ENCODE data around the gene BFSP2.
"Not testable (repeated sequence)": the region's sequence is repeated elsewhere in the genome, so short reads cannot be mapped to it uniquely, and the experiment has no call there.

The BFSP2 gene

GRCh38 chr3:133460809-133461208 is 61.0 kb downstream of the BFSP2 start:
- DNase-seq = no peak

GRCh38 chr3:133461291-133461690 is 61.4 kb downstream of the BFSP2 start:
- DNase-seq = no peak

GRCh38 chr3:133463347-133463860 is 63.5 kb downstream of the BFSP2 start:
- DNase-seq = no peak

GRCh38 chr3:133464573-133464972 is 64.7 kb downstream of the BFSP2 start:
- DNase-seq = peak; percentile 54

GRCh38 chr3:133466531-133467386 is 66.9 kb downstream of the BFSP2 start:
- no peak for DNase-seq

GRCh38 chr3:133467780-133468179 is 67.9 kb downstream of the BFSP2 start:
- DNase-seq = no peak

- DNase-seq = no peak
Observed at GRCh38 chr3:133468251-133468721, 68.4 kb downstream of the BFSP2 start.

GRCh38 chr3:133469140-133469731 is 69.4 kb downstream of the BFSP2 start:
- no peak for DNase-seq

GRCh38 chr3:133472242-133472641 is 72.4 kb downstream of the BFSP2 start:
- DNase-seq = no peak

- DNase-seq = no peak
Observed at GRCh38 chr3:133472889-133473288, 73.0 kb downstream of the BFSP2 start.

- not testable (repeated sequence) for DNase-seq
Observed at GRCh38 chr3:133473472-133474191, 73.8 kb downstream of the BFSP2 start.

- DNase-seq = peak; percentile 36
Observed at GRCh38 chr3:133474251-133474801, 74.5 kb downstream of the BFSP2 start.

GRCh38 chr3:133474817-133475216 is 75.0 kb downstream of the BFSP2 start:
- no peak for DNase-seq

GRCh38 chr3:133475245-133476010 is 75.6 kb downstream of the BFSP2 start:
- no peak for DNase-seq

- DNase-seq = no peak
Observed at GRCh38 chr3:133476971-133477375, 77.1 kb downstream of the BFSP2 start.

- no peak for DNase-seq
Observed at GRCh38 chr3:133477487-133477886, 77.6 kb downstream of the BFSP2 start.

GRCh38 chr3:133478624-133479023 is 78.8 kb downstream of the BFSP2 start:
- no peak for DNase-seq

- DNase-seq = no peak
Observed at GRCh38 chr3:133479401-133479800, 79.5 kb downstream of the BFSP2 start.

- no peak for DNase-seq
Observed at GRCh38 chr3:133479895-133480669, 80.2 kb downstream of the BFSP2 start.

GRCh38 chr3:133482474-133482873 is 82.6 kb downstream of the BFSP2 start:
- not testable (repeated sequence) for DNase-seq

- DNase-seq = no peak
Observed at GRCh38 chr3:133486658-133487057, 86.8 kb downstream of the BFSP2 start.

All from fibroblast of upper back skin (primary cell).